ENCODE measurements around the gene MBOAT7.
"Not testable (repeated sequence)": the region's sequence is repeated elsewhere in the genome, so short reads cannot be mapped to it uniquely, and the experiment has no call there.

The MBOAT7 gene

DNA sequence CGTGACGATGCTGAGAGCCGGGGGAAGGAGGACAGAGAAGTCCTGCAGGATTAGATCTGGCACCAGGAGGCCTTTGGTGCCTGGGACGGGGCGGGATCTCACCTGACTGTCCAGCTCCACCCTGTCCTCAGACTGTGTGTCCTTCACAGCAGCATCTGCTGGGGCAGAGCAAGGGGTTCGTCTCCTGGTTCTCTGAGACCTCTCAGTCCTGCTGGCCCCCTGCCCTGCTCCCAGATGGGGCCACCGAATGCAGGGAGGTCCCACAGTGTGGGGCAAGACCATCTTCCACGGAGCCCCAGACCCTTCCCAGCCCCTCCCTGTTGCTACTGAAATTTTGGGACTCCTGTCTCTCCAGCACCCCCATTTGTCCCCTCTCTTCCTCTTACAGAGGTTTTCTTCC, 28.9 kb upstream of the MBOAT7 start:
- DNase-seq: no peak
- Mint-ChIP-seq H3K27me3 (peaks cover 8 to 9% of the 10 kb centered on the region in 2 donors), H3K4me1 (ENCODE audit: low read depth in 2 of 2) (peaks cover 0 to 9% of the 10 kb centered on the region in 2 donors), H3K27ac (peak overlapping the region in 1 of 2 donors; percentile 26), H3K36me3 (ENCODE audit: insufficient read depth) (peaks cover 14% of the 10 kb centered on the region), H3K4me3 (no peak overlapping the region), H3K9me3 (no peaks in the 10 kb centered on the region)
- no peak for ATAC-seq (replicated peaks)

DNA sequence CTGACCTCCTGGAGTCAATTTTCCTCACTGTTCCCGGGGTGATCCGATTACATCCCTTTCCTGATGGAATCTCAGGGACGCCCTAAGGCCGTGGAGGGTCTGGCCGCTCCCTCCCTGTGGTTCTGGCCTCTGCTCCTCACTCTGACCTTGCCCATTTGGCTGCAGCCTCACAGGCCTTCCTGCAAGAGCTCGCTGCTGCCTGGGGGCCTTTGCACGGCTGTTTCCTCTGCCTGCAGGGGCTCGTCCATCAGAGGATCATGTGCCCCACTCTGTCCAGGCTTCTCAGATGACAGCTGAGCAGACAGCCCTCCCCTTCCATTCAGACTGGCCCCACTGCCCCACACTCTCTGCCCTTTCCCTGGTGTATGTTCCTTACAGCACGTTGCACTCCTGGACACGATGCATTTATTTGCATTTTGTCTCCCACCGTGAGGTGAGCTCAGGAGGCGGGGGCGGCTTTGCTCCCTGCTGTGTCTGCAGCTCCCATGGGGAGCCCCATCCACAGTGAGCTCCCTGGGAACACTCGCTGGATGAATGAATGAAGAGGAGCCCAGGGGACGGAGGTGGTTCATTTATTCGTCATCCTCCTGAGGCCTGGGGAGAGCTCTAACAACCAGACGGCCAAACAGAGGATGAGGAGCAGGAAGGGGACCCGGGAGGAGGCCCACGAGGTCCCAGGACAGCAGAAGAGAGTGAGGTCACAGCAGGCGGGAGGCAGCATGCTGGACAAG, 28.3 kb upstream of the MBOAT7 start:
- not testable (repeated sequence) for H3K4me3 Mint-ChIP-seq; H3K27me3 Mint-ChIP-seq; H3K9me3 Mint-ChIP-seq; ATAC-seq (replicated peaks); DNase-seq; H3K4me1 Mint-ChIP-seq (ENCODE audit: low read depth in 2 of 2)
- peak overlapping the region; percentile 26 to 44 for H3K27ac Mint-ChIP-seq
- peaks cover 12% of the 10 kb centered on the region for H3K36me3 Mint-ChIP-seq (ENCODE audit: insufficient read depth)

DNA sequence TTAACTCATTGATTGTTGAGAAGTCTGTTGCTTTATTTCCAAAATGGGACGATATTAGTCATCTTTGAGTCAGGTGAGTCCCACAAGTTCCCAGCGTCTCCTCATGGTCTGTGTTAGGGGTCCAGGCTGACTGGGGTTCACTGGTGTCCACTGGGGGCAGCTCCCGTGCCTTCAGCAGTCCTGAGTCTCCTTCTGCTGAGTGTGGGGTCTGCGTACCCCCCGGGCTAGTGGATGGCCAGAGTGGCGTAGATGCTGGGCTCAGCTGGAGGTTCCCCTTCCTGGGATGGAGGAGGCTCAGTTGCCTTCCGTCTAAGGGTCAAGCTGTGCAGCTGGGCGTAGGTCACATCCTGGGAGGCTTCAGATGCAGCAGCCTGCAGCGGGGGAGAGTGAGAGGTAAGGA, 27.5 kb upstream of the MBOAT7 start:
- Mint-ChIP-seq H3K36me3 (ENCODE audit: insufficient read depth) (peaks cover 17% of the 10 kb centered on the region), H3K4me1 (ENCODE audit: low read depth in 2 of 2) (peaks cover 0 to 2% of the 10 kb centered on the region in 2 donors), H3K4me3 (no peak overlapping the region), H3K27ac (peak overlapping the region in 1 of 2 donors; percentile 44), H3K27me3 (peaks cover 0 to 5% of the 10 kb centered on the region in 2 donors), H3K9me3 (no peaks in the 10 kb centered on the region)
- no peak for ATAC-seq (replicated peaks)
- DNase-seq: no peak

DNA sequence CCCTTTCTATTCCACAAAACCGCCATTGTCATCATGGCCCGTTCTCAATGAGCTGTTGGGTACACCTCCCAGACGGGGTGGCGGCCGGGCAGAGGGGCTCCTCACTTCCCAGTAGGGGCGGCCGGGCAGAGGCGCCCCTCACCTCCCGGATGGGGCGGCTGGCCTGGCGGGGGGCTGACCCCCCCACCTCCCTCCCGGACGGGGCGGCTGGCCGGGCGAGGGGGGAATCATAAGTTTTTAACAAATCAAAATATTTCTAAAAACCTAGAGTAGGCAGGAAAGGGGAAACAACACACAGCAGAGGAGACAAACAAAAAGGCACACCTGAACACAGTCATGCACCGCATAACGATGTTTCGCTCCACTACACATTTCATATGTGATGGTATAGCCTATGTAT, 25.4 kb upstream of the MBOAT7 start:
- not testable (repeated sequence) for H3K27me3 Mint-ChIP-seq; ATAC-seq (replicated peaks); H3K4me3 Mint-ChIP-seq; H3K9me3 Mint-ChIP-seq; DNase-seq; H3K27ac Mint-ChIP-seq
- Mint-ChIP-seq H3K4me1 (ENCODE audit: low read depth in 2 of 2) (peaks cover 15% of the 10 kb centered on the region in 2 donors), H3K36me3 (ENCODE audit: insufficient read depth) (peaks cover 35% of the 10 kb centered on the region)

DNA sequence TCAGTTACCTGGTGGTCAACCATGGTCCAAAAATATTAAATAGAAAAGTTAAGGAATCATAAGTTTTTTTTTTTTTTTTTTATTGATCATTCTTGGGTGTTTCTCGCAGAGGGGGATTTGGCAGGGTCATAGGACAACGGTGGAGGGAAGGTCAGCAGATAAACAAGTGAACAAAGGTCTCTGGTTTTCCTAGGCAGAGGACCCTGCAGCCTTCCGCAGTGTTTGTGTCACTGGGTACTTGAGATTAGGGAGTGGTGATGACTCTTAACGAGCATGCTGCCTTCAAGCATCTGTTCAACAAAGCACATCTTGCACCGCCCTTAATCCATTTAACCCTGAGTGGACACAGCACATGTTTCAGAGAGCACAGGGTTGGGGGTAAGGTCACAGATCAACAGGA, 24.8 kb upstream of the MBOAT7 start:
- H3K27ac Mint-ChIP-seq; H3K4me3 Mint-ChIP-seq; H3K27me3 Mint-ChIP-seq; ATAC-seq (replicated peaks); DNase-seq; H3K9me3 Mint-ChIP-seq: not testable (repeated sequence)
- Mint-ChIP-seq H3K36me3 (ENCODE audit: insufficient read depth) (peaks cover 41% of the 10 kb centered on the region), H3K4me1 (ENCODE audit: low read depth in 2 of 2) (peaks cover 20% of the 10 kb centered on the region in 2 donors)

DNA sequence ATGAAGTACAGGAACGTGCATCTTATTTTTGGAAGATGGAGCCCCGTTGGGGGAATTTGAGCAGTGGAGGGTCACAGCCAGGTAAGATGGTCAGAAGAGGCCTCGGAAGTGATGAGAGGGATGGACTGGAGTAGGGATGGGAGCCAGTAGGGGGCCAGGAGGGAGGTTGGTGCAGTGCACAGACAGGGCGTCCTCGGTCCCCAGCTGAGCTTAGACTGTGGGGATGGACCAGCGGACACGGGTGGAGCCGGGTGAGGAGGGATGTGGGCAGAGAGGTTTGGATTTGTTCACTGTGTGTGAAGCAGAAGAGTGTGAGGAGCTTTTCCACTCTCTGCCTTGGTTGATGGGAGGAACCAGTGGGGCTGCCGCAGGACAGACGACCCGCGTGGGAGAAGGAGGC, 21.9 kb upstream of the MBOAT7 start:
- Mint-ChIP-seq H3K4me3 (peak overlapping the region; percentile 67 to 74), H3K27me3 (no peaks in the 10 kb centered on the region), H3K27ac (peak overlapping the region; percentile 93 to 95), H3K9me3 (no peaks in the 10 kb centered on the region), H3K4me1 (ENCODE audit: low read depth in 2 of 2) (peaks cover 30 to 45% of the 10 kb centered on the region in 2 donors), H3K36me3 (ENCODE audit: insufficient read depth) (peaks cover 65% of the 10 kb centered on the region)
- DNase-seq (no peak), ATAC-seq (replicated peaks) (no peak)

DNA sequence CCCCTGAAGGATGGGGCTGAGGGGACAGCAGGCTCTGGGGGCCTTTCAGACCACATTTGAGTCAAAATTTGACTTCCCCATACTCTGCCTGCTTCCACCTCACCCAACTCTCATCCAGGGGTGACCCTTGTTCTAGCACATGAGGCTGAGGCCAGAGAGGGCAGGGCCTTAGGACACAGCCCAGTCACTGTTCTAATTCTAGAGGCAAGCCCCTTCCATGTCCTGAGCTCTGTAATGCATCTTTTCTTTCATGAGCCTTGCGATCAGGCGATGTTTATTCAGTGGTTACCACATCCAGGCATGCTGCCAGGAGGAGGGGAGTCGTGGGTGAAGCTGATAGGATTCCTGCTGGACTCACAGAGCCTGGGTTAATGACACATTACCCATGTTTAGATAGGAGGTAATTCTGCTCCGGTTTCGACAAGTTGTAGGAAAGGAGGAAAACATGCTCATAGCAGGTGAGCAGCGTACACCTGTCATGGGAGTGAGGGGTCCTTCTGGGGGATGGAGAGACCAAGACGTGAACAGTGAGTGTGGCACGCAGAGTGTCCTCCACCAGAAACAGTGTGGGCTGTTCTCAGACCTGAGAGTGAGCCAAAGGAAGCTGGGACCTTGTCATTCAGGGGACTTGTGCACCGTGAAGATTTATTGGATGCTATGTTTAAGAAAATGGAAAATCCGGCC, 20.6 kb upstream of the MBOAT7 start:
- Mint-ChIP-seq H3K36me3 (ENCODE audit: insufficient read depth) (peaks cover 70% of the 10 kb centered on the region), H3K27me3 (no peaks in the 10 kb centered on the region), H3K4me3 (peak overlapping the region; percentile 67 to 74), H3K27ac (peak overlapping the region; percentile 93 to 95), H3K9me3 (no peaks in the 10 kb centered on the region), H3K4me1 (ENCODE audit: low read depth in 2 of 2) (peaks cover 32 to 47% of the 10 kb centered on the region in 2 donors)
- peak in 2 of 3 experiments; percentile 30 to 45 for DNase-seq
- no peak for ATAC-seq (replicated peaks)

DNA sequence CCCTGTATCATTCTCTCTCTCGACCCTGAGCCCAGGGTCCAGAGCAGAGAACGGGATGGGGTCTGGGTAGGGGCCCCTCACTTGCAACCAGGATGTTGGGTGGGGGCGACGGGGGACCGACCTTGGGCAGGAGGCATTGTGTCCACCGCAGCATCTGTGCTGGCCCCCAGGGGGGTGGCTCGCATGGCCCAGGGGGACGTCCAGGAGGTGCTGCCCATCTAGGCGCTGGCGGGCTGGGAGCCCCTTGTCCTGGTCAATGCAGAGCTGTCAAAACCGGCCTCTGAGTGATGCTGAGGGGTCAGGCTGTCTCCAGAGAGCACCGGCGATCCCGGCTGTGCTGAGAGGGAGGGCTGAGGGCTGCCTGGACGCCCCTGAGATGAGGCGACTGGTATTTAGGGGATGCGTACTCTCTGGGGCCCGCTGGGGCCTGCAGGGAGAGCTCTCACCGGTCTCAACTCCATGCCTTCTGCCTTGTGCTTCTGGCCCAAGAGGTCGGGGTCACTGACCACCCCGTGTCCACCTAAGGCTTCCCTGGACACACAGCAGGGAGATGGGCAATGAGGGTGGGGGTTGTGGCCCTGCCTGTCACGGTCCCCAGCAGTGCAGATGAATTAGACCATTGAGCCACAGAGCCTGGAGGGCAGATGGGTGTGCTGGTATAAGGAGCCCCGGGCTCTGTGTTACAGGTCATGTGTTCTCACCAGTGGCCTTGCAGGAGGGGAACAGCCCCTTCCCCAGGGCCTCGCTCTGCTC, 19.9 kb upstream of the MBOAT7 start:
- peak overlapping the region; percentile 67 to 74 for H3K4me3 Mint-ChIP-seq
- DNase-seq (no peak), ATAC-seq (replicated peaks) (no peak)
- peak overlapping the region; percentile 93 to 95 for H3K27ac Mint-ChIP-seq
- H3K9me3 Mint-ChIP-seq: no peaks in the 10 kb centered on the region
- no peaks in the 10 kb centered on the region for H3K27me3 Mint-ChIP-seq
- peaks cover 77% of the 10 kb centered on the region for H3K36me3 Mint-ChIP-seq (ENCODE audit: insufficient read depth)
- peaks cover 38 to 54% of the 10 kb centered on the region in 2 donors for H3K4me1 Mint-ChIP-seq (ENCODE audit: low read depth in 2 of 2)

DNA sequence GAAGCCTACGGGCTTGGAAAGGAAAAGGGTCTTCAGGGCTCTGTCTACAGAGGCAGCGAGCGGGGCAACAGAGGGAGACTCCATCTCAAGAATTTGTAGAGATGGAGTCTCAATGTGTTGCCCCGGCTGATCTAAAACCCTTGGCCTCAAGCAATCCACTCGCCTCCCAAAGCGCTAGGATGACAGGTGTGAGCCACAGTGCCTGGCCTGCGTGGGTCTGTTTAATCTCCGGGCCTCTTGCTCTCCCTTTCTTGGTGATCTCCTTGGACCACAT, 19.3 kb upstream of the MBOAT7 start:
- ATAC-seq (replicated peaks) (no peak), DNase-seq (no peak)
- Mint-ChIP-seq H3K4me3 (peak overlapping the region; percentile 22 to 74), H3K27me3 (no peaks in the 10 kb centered on the region), H3K4me1 (ENCODE audit: low read depth in 2 of 2) (peaks cover 41 to 58% of the 10 kb centered on the region in 2 donors), H3K9me3 (no peaks in the 10 kb centered on the region), H3K27ac (peak overlapping the region; percentile 54 to 93), H3K36me3 (ENCODE audit: insufficient read depth) (peaks cover 82% of the 10 kb centered on the region)

DNA sequence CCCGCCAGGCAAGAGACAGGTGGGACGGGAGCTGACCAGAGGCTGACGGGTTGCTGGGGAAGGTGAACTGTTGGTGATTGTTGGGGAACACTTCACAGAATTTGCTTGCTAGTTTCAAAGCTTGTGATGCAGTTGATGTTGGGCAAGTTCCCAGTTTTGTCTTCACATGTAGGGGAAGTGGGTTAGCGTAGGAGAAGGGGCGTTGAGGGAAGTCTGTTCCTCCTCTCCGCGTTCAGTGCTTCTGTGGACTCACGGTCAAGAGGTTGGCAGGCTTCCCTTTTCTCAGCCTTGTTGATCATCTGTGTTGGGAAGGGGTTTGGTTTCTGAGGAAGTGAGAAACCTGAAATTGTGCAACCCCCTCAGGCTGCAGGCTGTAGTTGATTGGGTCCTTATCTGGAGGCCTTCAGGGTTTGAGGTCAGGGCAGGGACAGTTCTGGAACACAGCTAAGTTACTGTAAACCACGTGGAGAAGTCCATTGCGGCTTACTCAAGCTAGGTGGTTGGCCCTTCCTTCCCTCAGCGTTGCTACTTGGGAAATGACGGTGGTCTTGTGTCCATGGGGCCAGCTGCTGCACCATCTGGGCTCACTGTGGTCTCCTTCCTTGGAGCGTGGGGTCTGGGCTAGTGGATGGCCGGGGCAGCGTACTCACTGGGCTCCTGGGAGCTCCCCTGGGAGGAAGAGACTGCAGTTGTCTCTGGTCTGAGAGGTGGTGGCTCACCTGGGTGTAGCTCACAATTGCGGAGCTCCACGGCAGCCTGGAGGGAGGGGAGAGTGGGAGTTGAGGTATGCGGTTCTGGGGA, 18.8 kb upstream of the MBOAT7 start:
- DNase-seq (no peak), ATAC-seq (replicated peaks) (no peak)
- Mint-ChIP-seq H3K27ac (peak overlapping the region; percentile 35 to 93), H3K4me1 (ENCODE audit: low read depth in 2 of 2) (peaks cover 45 to 61% of the 10 kb centered on the region in 2 donors), H3K36me3 (ENCODE audit: insufficient read depth) (peaks cover 88% of the 10 kb centered on the region), H3K4me3 (peak overlapping the region; percentile 22 to 67), H3K27me3 (no peaks in the 10 kb centered on the region), H3K9me3 (no peaks in the 10 kb centered on the region)

DNA sequence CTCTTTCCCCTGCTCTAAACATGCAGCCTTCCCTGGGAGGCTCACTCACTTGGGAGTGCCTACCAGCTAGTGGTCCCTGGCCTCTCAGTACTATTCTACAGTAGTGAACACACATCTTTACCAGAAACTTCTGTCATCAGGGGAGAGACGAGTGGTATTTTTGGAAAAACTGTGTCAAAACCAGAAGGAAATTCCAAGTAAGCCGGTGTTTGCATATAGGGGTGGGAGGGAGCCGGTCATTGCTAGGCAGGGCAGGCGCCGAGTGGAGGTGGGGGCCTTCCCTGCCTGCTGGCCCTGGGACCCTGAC, 18.2 kb upstream of the MBOAT7 start:
- Mint-ChIP-seq H3K27me3 (no peaks in the 10 kb centered on the region), H3K4me1 (ENCODE audit: low read depth in 2 of 2) (peaks cover 50 to 64% of the 10 kb centered on the region in 2 donors), H3K27ac (peak overlapping the region; percentile 35 to 93), H3K9me3 (no peaks in the 10 kb centered on the region), H3K36me3 (ENCODE audit: insufficient read depth) (peaks cover 93% of the 10 kb centered on the region), H3K4me3 (peak overlapping the region; percentile 15 to 67)
- ATAC-seq (replicated peaks) (no peak), DNase-seq (no peak)

DNA sequence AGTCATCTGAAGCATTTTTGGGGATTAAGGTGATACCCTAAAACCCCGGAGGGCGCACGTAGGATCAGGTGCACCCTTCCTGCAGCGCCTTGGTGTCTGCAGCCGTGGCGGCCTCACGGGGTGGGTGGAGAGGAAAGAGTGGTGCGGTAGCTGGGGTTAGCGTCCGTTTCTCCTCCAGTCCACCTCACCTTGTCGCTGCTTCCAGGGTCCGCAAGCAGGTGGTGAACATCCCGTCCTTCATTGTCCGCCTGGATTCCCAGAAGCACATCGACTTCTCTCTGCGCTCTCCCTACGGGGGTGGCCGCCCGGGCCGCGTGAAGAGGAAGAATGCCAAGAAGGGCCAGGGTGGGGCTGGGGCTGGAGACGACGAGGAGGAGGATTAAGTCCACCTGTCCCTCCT, 17.8 kb upstream of the MBOAT7 start:
- H3K27me3 Mint-ChIP-seq; DNase-seq; ATAC-seq (replicated peaks); H3K9me3 Mint-ChIP-seq: not testable (repeated sequence)
- Mint-ChIP-seq H3K4me3 (peak overlapping the region; percentile 15 to 67), H3K27ac (peak overlapping the region; percentile 35 to 93), H3K4me1 (ENCODE audit: low read depth in 2 of 2) (peaks cover 54 to 64% of the 10 kb centered on the region in 2 donors), H3K36me3 (ENCODE audit: insufficient read depth) (peaks cover 95% of the 10 kb centered on the region)

DNA sequence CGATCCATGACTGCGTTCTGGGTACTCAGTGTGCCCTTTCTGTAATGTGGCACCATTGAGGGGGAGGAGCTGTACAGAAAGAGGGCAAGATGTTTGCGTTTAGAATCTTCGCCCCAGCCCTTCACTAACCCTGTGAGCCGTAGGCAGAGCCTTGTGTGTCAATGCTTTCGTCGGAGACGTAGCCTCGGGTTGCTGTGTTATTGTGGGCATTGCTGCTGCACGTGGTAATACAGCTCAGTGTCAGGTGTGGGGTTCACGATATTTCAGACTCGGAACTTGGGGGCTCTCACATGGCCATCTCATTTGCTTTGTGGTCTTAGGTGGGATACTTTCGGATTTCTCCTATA, 17.4 kb upstream of the MBOAT7 start:
- DNase-seq: no peak
- Mint-ChIP-seq H3K4me1 (ENCODE audit: low read depth in 2 of 2) (peaks cover 58 to 67% of the 10 kb centered on the region in 2 donors), H3K9me3 (no peaks in the 10 kb centered on the region), H3K36me3 (ENCODE audit: insufficient read depth) (peaks cover 95% of the 10 kb centered on the region), H3K4me3 (no peak overlapping the region), H3K27ac (peak overlapping the region in 1 of 2 donors; percentile 93), H3K27me3 (no peaks in the 10 kb centered on the region)
- ATAC-seq (replicated peaks): no peak
